Esophagus squamous epithelium (tissue), 4 donors: ENCODE results near the gene CCSER1.
"Not testable (repeated sequence)": the region's sequence is repeated elsewhere in the genome, so short reads cannot be mapped to it uniquely, and the experiment has no call there.

ENCODE experiments used
- CTCF ChIP-seq, 6 experiments: fragments of 450-650 bp in 4 of 6; fragments of 200-600 bp in 2 of 6; sonication (generic) in 2 of 6; IDR thresholded peaks; one replicate each; pipeline ENCODE4 v1.5.1; 2016 to 2019; ENCODE audit warnings: antibody characterized with exemption in 6 of 6, mild to moderate bottlenecking in 4 of 6, moderate library complexity in 4 of 6
- POLR2A ChIP-seq, 4 donors: fragments of 450-650 bp; IDR thresholded peaks; one replicate each; pipeline ENCODE4 v1.6.1; 2017; ENCODE audit warnings: antibody characterized with exemption in 4 of 4, mild to moderate bottlenecking in 4 of 4, moderate library complexity in 3 of 4

DNA sequence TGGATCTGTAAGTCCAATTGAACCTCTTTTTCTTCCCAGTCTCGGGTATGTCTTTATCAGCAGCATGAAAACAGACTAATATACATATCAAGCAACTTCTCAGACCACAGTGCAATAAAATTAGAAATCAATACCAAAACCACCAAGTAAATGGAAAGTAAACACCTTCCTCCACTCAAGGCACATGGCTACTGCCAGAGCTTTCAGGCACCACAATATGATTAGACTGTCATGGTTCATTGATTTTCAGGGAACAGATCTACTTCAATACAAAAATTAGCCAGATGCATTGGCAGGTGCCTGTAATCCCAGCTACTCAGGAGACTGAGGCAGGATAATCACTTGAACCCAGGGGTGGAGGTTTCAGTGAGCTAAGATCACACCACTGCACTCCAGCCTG is 776.2 kb downstream of the CCSER1 start:
- not testable (repeated sequence) for TF ChIP-seq CTCF, POLR2A (IDR thresholded peaks at IDR 0.05)
